HG02588 (cell line): ENCODE results near the gene ADCYAP1.
"Not testable (repeated sequence)": the region's sequence is repeated elsewhere in the genome, so short reads cannot be mapped to it uniquely, and the experiment has no call there.

ENCODE experiments used
- ATAC-seq: cut with Tn5 transposase; IDR thresholded peaks from one replicate; pipeline ENCODE4 v1.9.1; 2021; ENCODE audit warnings: mild to moderate bottlenecking, moderate library complexity; ENCODE audit not compliant: unreplicated experiment

The ADCYAP1 gene

GRCh38 chr18:904218-905090 lies at the start of gene ADCYAP1:
Gene ADCYAP1 (plus strand): TSS chr18:904871. CDS start chr18:905387, 516 bp downstream.
- ATAC-seq = no peak

GRCh38 chr18:857986-858385 lies 46.7 kb upstream of the ADCYAP1 start:
- no peak for ATAC-seq

GRCh38 chr18:864872-865273 lies 39.8 kb upstream of the ADCYAP1 start:
- peak; percentile 75 for ATAC-seq

DNA sequence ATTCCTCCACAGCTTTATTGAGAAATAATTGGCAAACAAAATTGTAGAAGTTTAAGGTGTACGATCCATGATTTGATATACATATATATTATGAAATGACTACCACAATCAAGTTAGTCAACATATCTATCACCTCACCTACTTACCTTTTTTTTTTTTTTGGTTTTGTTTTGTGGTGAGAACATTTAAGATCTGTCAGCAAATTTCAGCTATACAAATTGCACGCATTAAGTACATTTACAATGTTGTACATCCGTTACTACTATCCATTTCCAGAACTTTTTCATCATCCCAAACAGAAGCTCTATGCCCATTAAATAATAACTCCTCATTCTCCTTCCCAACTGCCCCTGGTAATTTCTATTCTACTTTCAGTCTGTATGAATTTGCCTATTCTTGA lies 37.4 kb upstream of the ADCYAP1 start:
- no peak for ATAC-seq

DNA sequence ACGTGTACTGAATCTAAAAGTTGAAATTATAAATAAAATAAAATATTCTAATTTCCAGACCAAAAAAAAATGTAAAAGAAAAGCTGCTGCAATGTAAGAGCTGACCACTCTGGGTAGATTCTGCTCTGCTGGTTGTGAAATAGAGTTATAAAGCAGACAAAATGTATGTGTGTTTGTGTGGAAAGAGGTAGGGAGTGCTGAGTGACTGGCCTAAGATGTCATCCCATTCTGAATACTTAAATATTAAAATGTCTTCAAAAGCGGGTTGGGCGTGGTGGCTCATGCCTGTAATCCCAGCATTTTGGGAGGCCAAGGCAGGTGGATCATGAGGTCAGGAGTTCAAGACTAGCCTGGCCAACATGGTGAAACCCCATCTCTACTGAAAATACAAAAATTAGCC lies 31.2 kb upstream of the ADCYAP1 start:
- not testable (repeated sequence) for ATAC-seq

DNA sequence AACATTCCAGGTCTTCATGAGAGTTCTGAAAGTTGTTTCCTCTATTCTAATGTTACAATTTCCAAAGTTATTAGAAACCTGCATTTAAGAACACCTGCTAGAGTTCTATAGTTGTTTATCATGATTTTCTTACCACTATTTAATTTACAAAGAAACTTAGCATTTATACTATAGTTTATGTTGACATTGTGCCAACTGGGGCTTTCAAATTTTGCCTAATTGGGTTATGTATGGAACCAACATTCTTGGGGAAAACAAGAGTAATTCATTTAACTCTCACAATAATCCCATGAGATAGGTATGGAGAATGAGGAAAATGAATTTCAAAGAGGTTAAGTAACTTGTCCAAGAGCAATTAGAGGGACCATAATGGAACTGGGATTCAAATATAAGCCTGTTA lies 28.8 kb upstream of the ADCYAP1 start:
- no peak for ATAC-seq

DNA sequence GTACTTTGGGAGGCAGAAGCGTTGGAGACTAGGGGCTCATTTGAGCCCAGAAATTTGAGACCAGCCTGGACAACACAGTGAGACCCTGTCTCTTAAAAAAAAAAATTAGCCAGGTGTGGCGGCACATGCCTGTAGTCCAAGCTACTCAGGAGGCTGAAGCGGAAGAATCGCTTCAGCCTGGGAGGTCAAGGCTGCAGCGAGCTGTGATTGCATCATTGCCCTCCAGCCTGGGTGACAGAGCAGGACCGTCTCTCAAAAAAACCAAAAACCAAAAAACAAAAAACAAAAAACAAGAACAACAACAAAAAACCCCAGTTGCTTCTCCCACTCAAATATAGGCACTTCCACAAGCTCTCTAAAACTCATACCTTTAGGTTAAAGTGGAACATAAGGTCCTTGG lies 27.4 kb upstream of the ADCYAP1 start:
- ATAC-seq = no peak

- no peak for ATAC-seq
These were observed 18.6 kb upstream of the ADCYAP1 start for GRCh38 chr18:886076-886475.

GRCh38 chr18:887716-888115 lies 17.0 kb upstream of the ADCYAP1 start:
- no peak for ATAC-seq

- no peak for ATAC-seq
These were observed 12.4 kb upstream of the ADCYAP1 start for GRCh38 chr18:892316-892715.

- ATAC-seq = no peak
These were observed 8.4 kb upstream of the ADCYAP1 start for GRCh38 chr18:896315-896714.

DNA sequence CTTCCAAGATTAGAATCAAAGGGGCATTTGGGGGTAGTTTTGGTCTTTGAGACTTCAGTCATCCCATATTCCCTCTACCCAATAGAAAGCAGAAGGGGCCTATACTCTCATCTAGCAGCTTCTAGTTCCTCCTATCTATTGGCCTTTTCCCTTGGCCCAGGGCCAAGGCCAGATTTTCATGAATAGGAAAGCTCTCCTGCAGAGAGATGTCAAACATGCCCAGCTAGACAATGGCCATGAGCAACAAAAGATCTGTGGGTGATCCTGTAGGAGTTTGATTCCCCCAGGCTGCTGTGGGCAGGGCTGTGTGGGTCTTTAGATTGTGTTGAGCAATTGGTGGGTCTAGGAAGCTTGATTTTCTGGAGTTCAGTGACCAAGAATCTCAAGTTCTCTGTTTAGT lies 2.9 kb upstream of the ADCYAP1 start:
- no peak for ATAC-seq

- ATAC-seq = no peak
These were observed 2.4 kb upstream of the ADCYAP1 start for GRCh38 chr18:902229-902628.

- ATAC-seq = no peak
These were observed 970 bp upstream of the ADCYAP1 start for GRCh38 chr18:903701-904100.

DNA sequence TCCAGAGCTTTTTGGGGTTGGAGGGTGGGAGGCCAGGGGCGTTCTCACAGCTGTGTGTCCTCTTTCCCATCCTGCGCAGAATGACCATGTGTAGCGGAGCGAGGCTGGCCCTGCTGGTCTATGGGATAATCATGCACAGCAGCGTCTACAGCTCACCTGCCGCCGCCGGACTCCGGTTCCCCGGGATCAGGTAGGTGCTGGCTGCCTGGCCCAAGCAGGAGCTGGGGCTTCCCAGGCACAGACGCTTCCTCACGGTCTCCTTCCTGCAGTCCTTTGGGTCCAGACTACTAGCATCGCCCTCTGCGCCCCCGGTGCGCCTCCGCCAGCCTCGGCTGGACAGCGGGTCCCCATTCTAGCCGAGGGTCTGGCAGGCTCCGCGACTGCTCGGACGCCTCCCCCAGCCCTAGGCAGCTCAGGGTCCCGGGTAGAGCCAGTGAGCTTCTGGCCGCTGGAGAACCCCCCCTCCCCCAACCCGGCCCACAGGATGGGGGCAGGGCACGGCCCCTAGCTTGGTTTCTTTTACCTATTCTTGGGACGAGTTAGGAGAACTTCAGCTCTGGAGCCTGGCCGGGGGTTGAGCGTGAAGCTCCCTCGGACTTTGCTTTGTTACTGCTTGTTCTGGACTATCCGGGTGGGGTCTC lies 756 bp downstream of the ADCYAP1 start:
- ATAC-seq = no peak

DNA sequence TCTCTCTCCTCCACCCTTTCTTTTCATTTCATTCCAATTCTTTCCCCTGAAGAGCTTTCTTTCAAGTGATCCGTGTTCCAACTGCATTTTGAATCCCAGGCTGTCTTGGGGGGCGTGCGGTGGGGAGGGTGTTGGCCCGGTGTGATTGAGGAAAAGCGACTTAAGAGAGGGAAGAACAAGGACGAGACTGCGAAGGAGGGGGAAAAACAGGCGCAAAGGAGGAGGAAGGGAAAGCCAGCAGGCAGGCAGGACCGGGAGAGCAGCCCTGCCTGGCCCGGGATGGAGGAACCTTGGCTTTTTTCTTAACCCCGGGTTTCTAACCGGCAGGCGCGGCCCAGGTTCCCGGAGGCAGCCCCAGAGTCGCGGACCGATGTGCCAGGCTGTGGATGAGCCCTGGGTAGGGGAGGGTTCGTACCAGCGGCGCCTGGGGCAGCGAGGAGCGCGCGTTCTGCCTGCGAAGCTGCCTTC lies 1.3 kb downstream of the ADCYAP1 start:
- no peak for ATAC-seq

- ATAC-seq = no peak
These were observed 1.9 kb downstream of the ADCYAP1 start for GRCh38 chr18:906416-907114.

GRCh38 chr18:907115-907884 lies 2.6 kb downstream of the ADCYAP1 start:
- no peak for ATAC-seq

DNA sequence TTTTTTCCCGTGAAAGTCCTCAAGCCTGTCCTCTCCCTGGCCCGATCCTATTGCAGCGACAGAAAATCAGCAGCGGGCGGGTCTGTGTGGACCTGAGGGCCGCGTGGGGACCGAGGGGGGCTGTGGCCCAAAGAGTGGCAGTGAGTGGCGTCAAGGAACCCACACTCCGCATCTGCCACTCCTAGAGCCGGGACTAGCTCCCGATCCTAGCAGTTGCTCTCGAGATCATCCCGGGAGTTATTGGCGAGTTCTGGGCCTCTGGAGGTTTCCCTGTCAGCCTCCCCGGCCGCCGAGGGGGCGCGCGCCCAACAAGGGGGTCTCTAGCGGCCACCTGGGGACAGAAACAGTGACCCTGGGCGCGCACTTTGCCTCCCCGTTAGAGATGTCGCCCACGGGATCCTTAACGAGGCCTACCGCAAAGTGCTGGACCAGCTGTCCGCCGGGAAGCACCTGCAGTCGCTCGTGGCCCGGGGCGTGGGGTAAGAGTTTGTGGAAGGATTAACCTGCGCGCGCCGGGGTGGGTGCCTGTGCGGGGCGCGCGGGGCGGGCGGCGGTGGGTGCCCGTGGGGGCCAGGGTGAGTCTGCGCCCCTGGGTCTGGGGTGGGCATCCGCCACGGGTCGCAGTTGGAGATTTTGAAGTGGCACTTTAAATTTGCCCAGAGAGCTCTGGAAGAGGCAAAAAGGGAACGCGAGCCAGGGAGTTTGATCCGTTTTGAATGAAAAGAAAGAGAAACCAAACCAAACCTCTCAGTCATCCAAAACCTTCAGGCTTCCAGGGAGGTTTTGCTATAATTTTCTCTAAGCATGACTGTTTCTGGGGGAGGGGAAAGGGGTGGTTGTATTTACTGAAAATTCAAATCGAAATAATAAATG lies 3.5 kb downstream of the ADCYAP1 start:
- no peak for ATAC-seq
